WTC11 (cell line): ENCODE data around the gene ACOT2. TPM values are rescaled to one million over a fixed set of nuclear protein-coding genes. Genes with fewer than 3 reads are reported as not detected.

Experiments
- ATAC-seq: fragments of 200-7000 bp; cut with Tn5 transposase; 2 replicates; pipeline ENCODE4 v1.10.0; 2021; ENCODE audit warnings: mild to moderate bottlenecking, moderate library complexity
- CTCF ChIA-PET: fragments of 300-600 bp; sonication (Branson Sonifier 250); formaldehyde crosslinking; loops from one replicate; lab custom pipeline; 2021; ENCODE audit warnings: antibody characterized with exemption; lab: Charles Lee
- POLR2A ChIA-PET: fragments of 350-600 bp; sonication (Branson Sonifier 250); formaldehyde crosslinking; loops from one replicate; lab custom pipeline; 2021; ENCODE audit warnings: antibody characterized with exemption; lab: Charles Lee
- DNase-seq: peaks from one replicate; pipeline ENCODE4 v3.0.0; 2021; ENCODE audit warnings: low spot score
- H3K27ac Mint-ChIP-seq: 2 replicates; pipeline ENCODE4 v1.8.0; 2021; ENCODE audit warnings: mixed read lengths
- H3K27me3 Mint-ChIP-seq: 2 replicates; pipeline ENCODE4 v1.8.0; 2021; ENCODE audit warnings: low read depth, mild to moderate bottlenecking, moderate library complexity, mixed read lengths
- H3K36me3 Mint-ChIP-seq: 2 replicates; pipeline ENCODE4 v1.8.0; 2021; ENCODE audit warnings: mixed read lengths
- H3K4me1 Mint-ChIP-seq: 2 replicates; pipeline ENCODE4 v1.8.0; 2022; ENCODE audit warnings: mixed read lengths
- H3K4me3 Mint-ChIP-seq: 2 replicates; pipeline ENCODE4 v1.8.0; 2021; ENCODE audit warnings: mild to moderate bottlenecking, moderate library complexity, mixed read lengths
- H3K9me3 Mint-ChIP-seq: 2 replicates; pipeline ENCODE4 v1.8.0; 2021; ENCODE audit warnings: mixed read lengths
- ARID4B ChIP-seq: sonication (generic); formaldehyde crosslinking; IDR thresholded peaks from 2 replicates; pipeline ENCODE4 v1.8.0; 2023; ENCODE audit warnings: missing genetic modification reagents, mild to moderate bottlenecking, borderline replicate concordance
- CREB1 ChIP-seq: sonication (generic); formaldehyde crosslinking; IDR thresholded peaks from 2 replicates; pipeline ENCODE4 v1.8.0; 2023; ENCODE audit warnings: mild to moderate bottlenecking, missing genetic modification reagents
- CREM ChIP-seq: sonication (generic); formaldehyde crosslinking; IDR thresholded peaks from 2 replicates; pipeline ENCODE4 v1.8.1; 2022; ENCODE audit warnings: mild to moderate bottlenecking, missing genetic modification reagents, moderate library complexity
- EMX1 ChIP-seq: fragments of 250-450 bp; sonication (Bioruptor Pico); IDR thresholded peaks from 2 replicates; pipeline ENCODE4 v1.8.0; 2021; ENCODE audit warnings: mild to moderate bottlenecking
- FOXP1 ChIP-seq: sonication (generic); formaldehyde crosslinking; IDR thresholded peaks from 2 replicates; pipeline ENCODE4 v1.8.0; 2022; ENCODE audit warnings: missing genetic modification reagents, mild to moderate bottlenecking, moderate library complexity, borderline replicate concordance
- HMGA2 ChIP-seq: fragments of 250-450 bp; sonication (Bioruptor Pico); IDR thresholded peaks from 2 replicates; pipeline ENCODE4 v1.4.0; 2021; ENCODE audit warnings: mild to moderate bottlenecking, moderate library complexity
- NR2C2 ChIP-seq: sonication (generic); formaldehyde crosslinking; IDR thresholded peaks from 2 replicates; pipeline ENCODE4 v1.8.0; 2022; ENCODE audit warnings: mild to moderate bottlenecking, missing genetic modification reagents
- SOX15 ChIP-seq: fragments of 250-450 bp; sonication (Bioruptor Pico); IDR thresholded peaks from 2 replicates; pipeline ENCODE4 v1.9.0; 2021; ENCODE audit warnings: mild to moderate bottlenecking
- TCF7 ChIP-seq: sonication (generic); formaldehyde crosslinking; IDR thresholded peaks from 2 replicates; pipeline ENCODE4 v1.8.0; 2022; ENCODE audit warnings: mild to moderate bottlenecking, low read depth, missing genetic modification reagents, moderate library complexity
- ZBTB21 ChIP-seq: sonication (generic); formaldehyde crosslinking; IDR thresholded peaks from 2 replicates; pipeline ENCODE4 v1.8.1; 2023; ENCODE audit warnings: mild to moderate bottlenecking, missing genetic modification reagents, borderline replicate concordance
- ZNF121 ChIP-seq: sonication (generic); formaldehyde crosslinking; IDR thresholded peaks from 2 replicates; pipeline ENCODE4 v1.8.0; 2023; ENCODE audit warnings: missing genetic modification reagents
- ZNF219 ChIP-seq: sonication (generic); formaldehyde crosslinking; IDR thresholded peaks from 2 replicates; pipeline ENCODE4 v1.8.0; 2023; ENCODE audit warnings: missing genetic modification reagents, mild to moderate bottlenecking, borderline replicate concordance
- ZNF416 ChIP-seq: fragments of 250-450 bp; sonication (Bioruptor Pico); IDR thresholded peaks from 2 replicates; pipeline ENCODE4 v1.9.0; 2021; ENCODE audit warnings: mild to moderate bottlenecking, inconsistent platforms
- ZNF512 ChIP-seq: sonication (generic); formaldehyde crosslinking; IDR thresholded peaks from 2 replicates; pipeline ENCODE4 v1.8.1; 2022; ENCODE audit warnings: missing genetic modification reagents, borderline replicate concordance
- total RNA-seq: library from RNA; stranded (reverse); gene quantifications from 3 replicates; pipeline ENCODE4 v1.2.3, GENCODE V29; 2021
- TF ChIP-seq, protein P1 (sequence below): sonication (generic); formaldehyde crosslinking; IDR thresholded peaks from 2 replicates; pipeline ENCODE4 v1.8.1; 2023; ENCODE audit warnings: mild to moderate bottlenecking, missing genetic modification reagents, moderate library complexity
- TF ChIP-seq, protein P2 (sequence below): fragments of 250-450 bp; sonication (Bioruptor Pico); IDR thresholded peaks from 2 replicates; pipeline ENCODE4 v1.9.0; 2021; ENCODE audit warnings: mild to moderate bottlenecking
- TF ChIP-seq, protein P3 (sequence below): fragments of 250-450 bp; sonication (Bioruptor Pico); IDR thresholded peaks from 2 replicates; pipeline ENCODE4 v1.9.0; 2021; ENCODE audit warnings: mild to moderate bottlenecking
- TF ChIP-seq, protein P4 (sequence below): sonication (generic); formaldehyde crosslinking; IDR thresholded peaks from 2 replicates; pipeline ENCODE4 v1.8.1; 2022; ENCODE audit warnings: low read depth, missing genetic modification reagents, borderline replicate concordance
- TF ChIP-seq, protein P5 (sequence below): fragments of 250-450 bp; sonication (Bioruptor Pico); IDR thresholded peaks from 2 replicates; pipeline ENCODE4 v1.9.0; 2021; ENCODE audit warnings: mild to moderate bottlenecking, borderline replicate concordance

Gene ACOT2
- total RNA-seq, 1 experiment from 2014 or later: 13.7 TPM

GRCh38 chr14:73620268-73620667 is 51.3 kb downstream of the ACOT2 start (continued):
- TF ChIP-seq ZBTB21: no peak
- TF ChIP-seq, protein P1, sequence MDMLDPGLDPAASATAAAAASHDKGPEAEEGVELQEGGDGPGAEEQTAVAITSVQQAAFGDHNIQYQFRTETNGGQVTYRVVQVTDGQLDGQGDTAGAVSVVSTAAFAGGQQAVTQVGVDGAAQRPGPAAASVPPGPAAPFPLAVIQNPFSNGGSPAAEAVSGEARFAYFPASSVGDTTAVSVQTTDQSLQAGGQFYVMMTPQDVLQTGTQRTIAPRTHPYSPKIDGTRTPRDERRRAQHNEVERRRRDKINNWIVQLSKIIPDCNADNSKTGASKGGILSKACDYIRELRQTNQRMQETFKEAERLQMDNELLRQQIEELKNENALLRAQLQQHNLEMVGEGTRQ (CRISPR knock-in tag): no peak
- no peak for TF ChIP-seq TCF7
- no peak for TF ChIP-seq SOX15
- TF ChIP-seq, protein P2, sequence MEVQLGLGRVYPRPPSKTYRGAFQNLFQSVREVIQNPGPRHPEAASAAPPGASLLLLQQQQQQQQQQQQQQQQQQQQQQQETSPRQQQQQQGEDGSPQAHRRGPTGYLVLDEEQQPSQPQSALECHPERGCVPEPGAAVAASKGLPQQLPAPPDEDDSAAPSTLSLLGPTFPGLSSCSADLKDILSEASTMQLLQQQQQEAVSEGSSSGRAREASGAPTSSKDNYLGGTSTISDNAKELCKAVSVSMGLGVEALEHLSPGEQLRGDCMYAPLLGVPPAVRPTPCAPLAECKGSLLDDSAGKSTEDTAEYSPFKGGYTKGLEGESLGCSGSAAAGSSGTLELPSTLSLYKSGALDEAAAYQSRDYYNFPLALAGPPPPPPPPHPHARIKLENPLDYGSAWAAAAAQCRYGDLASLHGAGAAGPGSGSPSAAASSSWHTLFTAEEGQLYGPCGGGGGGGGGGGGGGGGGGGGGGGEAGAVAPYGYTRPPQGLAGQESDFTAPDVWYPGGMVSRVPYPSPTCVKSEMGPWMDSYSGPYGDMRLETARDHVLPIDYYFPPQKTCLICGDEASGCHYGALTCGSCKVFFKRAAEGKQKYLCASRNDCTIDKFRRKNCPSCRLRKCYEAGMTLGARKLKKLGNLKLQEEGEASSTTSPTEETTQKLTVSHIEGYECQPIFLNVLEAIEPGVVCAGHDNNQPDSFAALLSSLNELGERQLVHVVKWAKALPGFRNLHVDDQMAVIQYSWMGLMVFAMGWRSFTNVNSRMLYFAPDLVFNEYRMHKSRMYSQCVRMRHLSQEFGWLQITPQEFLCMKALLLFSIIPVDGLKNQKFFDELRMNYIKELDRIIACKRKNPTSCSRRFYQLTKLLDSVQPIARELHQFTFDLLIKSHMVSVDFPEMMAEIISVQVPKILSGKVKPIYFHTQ (CRISPR knock-in tag): no peak

DNA sequence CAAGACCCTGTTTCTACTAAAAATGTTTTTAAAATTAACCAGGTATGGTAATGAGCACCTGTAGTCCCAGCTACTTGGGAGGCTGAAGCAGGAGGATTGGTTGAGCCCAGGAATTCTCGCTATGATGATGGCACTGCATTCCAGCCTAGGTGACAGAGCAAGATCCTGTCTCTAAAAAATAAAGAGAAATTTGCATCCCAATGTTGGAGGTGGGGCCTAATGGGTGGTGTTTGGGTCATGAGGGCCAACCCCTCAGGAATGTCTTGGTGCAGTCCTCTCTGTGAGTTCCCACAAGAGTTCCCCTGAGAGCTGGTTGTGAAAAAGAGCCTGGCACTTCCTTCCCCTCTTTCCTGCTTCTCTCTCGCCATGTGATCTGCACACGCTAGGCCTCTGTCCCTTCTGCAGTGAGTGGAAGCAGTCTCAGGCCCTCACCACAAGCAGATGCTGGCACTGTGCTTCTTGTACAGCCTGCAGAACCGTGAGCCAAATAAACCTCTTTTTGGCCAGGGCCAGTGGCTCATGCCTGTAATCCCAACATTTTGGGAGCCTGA is 54.6 kb downstream of the ACOT2 start:
- Mint-ChIP-seq H3K27ac (peak overlapping the region; percentile 65; the same call in 1 of the 2 replicates), H3K4me3 (no peak overlapping the region), H3K27me3 (no peaks in the 10 kb centered on the region; the same call in 1 of the 2 replicates), H3K4me1 (0 out of 2 replicates have a peak, but pooled peaks cover 3% of the 10 kb centered on the region), H3K36me3 (peaks cover 5% of the 10 kb centered on the region), H3K9me3 (peaks cover 7% of the 10 kb centered on the region; the same call in 1 of the 2 replicates)
- ATAC-seq (peak; percentile 81), DNase-seq (no peak)
- ChIA-PET POLR2A (interaction anchor here (0.6 to 1.0 kb wide), 2 partner anchors 11 to 156 kb away, joined by 4 read pairs; no protein-coding TSS in a partner anchor), CTCF (no interaction called here)
- TF ChIP-seq NR2C2 (no peak), ARID4B (CRISPR knock-in tag) (no peak), CREB1 (no peak), EMX1 (CRISPR knock-in tag) (no peak), FOXP1 (CRISPR knock-in tag) (no peak), HMGA2 (CRISPR knock-in tag) (no peak), ZNF219 (CRISPR knock-in tag) (no peak), ZNF121 (CRISPR knock-in tag) (no peak), ZBTB21 (no peak), CREM (CRISPR knock-in tag) (no peak), ZNF416 (no peak), ZNF512 (CRISPR knock-in tag) (no peak)
- TF ChIP-seq, protein P3, sequence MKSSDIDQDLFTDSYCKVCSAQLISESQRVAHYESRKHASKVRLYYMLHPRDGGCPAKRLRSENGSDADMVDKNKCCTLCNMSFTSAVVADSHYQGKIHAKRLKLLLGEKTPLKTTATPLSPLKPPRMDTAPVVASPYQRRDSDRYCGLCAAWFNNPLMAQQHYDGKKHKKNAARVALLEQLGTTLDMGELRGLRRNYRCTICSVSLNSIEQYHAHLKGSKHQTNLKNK (CRISPR knock-in tag): no peak
- TF ChIP-seq, protein P4, sequence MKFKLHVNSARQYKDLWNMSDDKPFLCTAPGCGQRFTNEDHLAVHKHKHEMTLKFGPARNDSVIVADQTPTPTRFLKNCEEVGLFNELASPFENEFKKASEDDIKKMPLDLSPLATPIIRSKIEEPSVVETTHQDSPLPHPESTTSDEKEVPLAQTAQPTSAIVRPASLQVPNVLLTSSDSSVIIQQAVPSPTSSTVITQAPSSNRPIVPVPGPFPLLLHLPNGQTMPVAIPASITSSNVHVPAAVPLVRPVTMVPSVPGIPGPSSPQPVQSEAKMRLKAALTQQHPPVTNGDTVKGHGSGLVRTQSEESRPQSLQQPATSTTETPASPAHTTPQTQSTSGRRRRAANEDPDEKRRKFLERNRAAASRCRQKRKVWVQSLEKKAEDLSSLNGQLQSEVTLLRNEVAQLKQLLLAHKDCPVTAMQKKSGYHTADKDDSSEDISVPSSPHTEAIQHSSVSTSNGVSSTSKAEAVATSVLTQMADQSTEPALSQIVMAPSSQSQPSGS (CRISPR knock-in tag): no peak
- TF ChIP-seq, protein P5, sequence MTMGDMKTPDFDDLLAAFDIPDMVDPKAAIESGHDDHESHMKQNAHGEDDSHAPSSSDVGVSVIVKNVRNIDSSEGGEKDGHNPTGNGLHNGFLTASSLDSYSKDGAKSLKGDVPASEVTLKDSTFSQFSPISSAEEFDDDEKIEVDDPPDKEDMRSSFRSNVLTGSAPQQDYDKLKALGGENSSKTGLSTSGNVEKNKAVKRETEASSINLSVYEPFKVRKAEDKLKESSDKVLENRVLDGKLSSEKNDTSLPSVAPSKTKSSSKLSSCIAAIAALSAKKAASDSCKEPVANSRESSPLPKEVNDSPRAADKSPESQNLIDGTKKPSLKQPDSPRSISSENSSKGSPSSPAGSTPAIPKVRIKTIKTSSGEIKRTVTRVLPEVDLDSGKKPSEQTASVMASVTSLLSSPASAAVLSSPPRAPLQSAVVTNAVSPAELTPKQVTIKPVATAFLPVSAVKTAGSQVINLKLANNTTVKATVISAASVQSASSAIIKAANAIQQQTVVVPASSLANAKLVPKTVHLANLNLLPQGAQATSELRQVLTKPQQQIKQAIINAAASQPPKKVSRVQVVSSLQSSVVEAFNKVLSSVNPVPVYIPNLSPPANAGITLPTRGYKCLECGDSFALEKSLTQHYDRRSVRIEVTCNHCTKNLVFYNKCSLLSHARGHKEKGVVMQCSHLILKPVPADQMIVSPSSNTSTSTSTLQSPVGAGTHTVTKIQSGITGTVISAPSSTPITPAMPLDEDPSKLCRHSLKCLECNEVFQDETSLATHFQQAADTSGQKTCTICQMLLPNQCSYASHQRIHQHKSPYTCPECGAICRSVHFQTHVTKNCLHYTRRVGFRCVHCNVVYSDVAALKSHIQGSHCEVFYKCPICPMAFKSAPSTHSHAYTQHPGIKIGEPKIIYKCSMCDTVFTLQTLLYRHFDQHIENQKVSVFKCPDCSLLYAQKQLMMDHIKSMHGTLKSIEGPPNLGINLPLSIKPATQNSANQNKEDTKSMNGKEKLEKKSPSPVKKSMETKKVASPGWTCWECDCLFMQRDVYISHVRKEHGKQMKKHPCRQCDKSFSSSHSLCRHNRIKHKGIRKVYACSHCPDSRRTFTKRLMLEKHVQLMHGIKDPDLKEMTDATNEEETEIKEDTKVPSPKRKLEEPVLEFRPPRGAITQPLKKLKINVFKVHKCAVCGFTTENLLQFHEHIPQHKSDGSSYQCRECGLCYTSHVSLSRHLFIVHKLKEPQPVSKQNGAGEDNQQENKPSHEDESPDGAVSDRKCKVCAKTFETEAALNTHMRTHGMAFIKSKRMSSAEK (CRISPR knock-in tag): no peak
